GM12874 (cell line): ENCODE data around the gene PTPRD.

Experiments
- TF ChIP-seq, protein P1 (sequence below): IDR thresholded peaks from 2 replicates; pipeline ENCODE4 v1.5.1; 2011; ENCODE audit warnings: low read depth, mild to moderate bottlenecking, control low read depth, low read length, moderate library complexity; ENCODE audit not compliant: insufficient read depth

The PTPRD gene

DNA sequence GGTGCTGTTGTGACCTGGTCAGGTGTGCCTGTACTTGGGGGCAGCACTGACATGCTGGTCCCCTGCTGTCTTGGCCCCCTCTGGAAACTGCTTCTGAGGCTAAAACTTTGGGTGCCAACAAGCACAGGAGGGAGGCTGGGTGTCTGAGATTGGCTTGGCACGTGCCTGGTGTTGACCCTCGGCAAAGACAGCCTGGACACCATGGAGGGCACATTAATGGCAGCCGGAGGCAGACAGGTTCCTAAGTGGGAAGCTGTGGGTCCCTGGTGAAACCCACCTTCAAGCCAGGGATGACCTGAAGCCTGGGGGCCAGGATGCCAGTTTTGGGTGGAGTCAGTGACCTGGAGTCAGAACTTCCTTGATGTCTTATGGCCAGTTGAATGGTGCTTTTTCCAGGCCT lies 894.1 kb downstream of the PTPRD start:
- TF ChIP-seq, protein P1, sequence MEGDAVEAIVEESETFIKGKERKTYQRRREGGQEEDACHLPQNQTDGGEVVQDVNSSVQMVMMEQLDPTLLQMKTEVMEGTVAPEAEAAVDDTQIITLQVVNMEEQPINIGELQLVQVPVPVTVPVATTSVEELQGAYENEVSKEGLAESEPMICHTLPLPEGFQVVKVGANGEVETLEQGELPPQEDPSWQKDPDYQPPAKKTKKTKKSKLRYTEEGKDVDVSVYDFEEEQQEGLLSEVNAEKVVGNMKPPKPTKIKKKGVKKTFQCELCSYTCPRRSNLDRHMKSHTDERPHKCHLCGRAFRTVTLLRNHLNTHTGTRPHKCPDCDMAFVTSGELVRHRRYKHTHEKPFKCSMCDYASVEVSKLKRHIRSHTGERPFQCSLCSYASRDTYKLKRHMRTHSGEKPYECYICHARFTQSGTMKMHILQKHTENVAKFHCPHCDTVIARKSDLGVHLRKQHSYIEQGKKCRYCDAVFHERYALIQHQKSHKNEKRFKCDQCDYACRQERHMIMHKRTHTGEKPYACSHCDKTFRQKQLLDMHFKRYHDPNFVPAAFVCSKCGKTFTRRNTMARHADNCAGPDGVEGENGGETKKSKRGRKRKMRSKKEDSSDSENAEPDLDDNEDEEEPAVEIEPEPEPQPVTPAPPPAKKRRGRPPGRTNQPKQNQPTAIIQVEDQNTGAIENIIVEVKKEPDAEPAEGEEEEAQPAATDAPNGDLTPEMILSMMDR: no peak

DNA sequence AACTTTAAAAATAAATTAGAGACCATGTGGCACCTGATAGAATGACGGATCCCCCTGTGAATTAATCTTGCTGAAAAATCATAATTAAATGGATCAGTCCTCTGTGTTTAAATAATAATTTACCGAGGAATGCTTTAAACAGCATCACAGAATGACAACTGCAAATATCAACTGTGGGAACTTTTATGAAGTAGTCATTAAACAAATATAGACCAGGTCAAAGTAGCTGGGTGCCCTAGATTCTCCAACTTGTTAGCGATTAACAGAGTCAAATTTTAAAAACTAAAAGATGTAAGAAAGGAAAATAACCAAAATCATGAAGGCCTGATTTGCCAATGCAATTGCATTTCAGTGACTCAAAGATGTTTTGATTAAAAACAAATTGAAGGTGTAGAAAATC lies 933.4 kb downstream of the PTPRD start:
- TF ChIP-seq, protein P1: no peak

DNA sequence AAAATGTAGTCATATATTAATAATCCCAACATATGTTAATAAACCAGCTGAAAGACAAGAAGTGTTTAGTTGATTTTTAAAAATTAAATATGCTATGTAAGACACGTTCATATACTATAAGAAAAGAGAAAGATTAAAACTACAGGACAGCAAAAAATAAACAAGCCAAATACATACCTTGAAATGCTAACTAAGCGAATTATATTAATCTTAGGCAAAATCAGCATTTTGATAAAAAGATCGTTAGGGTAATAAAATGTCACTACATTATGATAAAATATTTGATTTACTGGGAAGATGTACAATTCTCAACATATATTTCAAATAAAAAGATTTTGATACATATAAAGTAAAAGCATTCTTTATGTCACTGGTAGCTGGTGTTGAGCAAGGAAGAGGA lies 938.3 kb downstream of the PTPRD start:
- TF ChIP-seq, protein P1: no peak

DNA sequence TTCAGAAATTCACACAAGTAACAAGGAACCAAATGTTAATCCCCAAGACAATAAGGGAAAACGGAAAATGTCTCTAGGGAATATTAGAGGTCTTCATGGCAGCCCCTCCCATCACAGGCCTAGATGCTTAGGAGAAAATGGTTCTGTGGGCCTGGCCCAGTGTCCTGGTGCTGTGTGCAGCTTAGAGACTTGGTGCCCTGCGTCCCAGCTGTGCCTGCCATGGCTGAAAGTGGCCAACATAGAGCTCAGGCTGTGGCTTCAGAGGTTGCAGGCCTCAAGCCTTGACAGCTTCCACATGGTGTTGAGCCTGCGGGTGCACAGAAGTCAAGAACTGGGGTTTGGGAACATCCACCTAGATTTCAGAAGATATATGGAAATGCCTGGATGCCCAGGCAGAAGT lies 942.3 kb downstream of the PTPRD start:
- TF ChIP-seq, protein P1: no peak

DNA sequence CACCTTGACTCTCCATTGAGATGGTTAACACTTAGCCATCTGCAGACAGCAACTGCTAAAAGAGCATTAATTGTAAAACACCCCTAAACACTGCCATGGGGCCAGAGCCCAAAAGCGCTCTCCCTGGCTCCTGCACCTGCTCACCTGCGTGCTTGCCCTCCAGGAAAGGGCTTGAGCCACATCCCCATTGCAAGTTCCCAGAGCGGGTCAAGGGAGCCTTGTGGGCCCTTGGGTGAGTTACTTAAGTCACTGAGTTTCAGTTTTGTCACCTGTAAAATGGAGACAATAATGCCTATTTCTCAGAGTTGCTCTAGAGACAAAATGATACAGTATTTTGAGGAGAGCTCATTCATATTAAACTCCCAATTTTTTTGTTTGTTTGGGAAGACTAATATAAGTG lies 967.8 kb downstream of the PTPRD start:
- TF ChIP-seq, protein P1: no peak

- TF ChIP-seq, protein P1: no peak
Observed at GRCh38 chr9:9631284-9631683, 981.5 kb downstream of the PTPRD start.

GRCh38 chr9:9625248-9625647 lies 987.6 kb downstream of the PTPRD start:
- TF ChIP-seq, protein P1: no peak

- TF ChIP-seq, protein P1: no peak
Observed at GRCh38 chr9:9623506-9623905, 989.3 kb downstream of the PTPRD start.
